GM19239 (cell line): Measurements from ENCODE around the gene C19orf73.
"Not testable (repeated sequence)": the region's sequence is repeated elsewhere in the genome, so short reads cannot be mapped to it uniquely, and the experiment has no call there.

Experiments used
- DNase-seq: peaks from one replicate; pipeline ENCODE4 v3.0.0; 2011; ENCODE audit warnings: low spot score; ENCODE audit not compliant: insufficient read length
- FAIRE-seq: peaks from 2 replicates; lab custom pipeline; 2011; peaks lifted over from hg19 to GRCh38; lab: Jason Lieb, UNC

The C19orf73 gene

DNA sequence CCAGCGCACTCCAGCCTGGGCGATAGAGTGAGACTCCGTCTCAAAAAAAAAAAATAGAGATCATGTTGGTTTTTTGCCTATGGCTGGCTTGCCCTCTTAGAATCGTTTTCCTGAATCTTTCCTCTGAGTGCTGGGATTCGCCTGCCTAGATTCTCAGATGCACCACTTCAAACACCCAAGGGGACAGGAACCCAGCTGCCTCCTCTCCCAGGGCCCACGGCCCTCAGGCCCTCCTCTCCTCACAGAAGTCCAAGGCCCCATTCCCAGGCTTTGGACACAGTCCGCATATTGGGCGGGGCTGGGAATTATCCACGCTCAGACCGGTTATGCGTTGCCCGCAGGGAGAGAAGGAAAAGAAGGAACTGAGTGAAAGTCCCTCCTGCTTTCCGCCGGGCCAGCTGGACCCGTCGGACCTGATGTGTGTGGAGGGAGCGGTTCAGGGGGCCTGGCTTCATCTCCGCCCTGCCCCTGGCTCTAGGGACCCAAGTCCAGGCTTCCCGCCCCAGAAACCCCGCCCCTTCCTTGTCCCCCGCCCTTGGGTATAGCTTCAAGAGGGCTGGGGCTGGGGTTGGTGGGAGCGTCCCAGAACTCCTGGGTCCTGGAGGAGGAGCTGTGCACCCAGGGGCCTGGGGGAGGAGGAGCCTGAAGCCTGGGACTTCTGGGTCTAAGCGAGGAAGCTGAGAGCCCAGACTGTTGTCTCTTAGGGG, 6.2 kb upstream of the C19orf73 start:
- no peak for FAIRE-seq
- DNase-seq, result no peak

DNA sequence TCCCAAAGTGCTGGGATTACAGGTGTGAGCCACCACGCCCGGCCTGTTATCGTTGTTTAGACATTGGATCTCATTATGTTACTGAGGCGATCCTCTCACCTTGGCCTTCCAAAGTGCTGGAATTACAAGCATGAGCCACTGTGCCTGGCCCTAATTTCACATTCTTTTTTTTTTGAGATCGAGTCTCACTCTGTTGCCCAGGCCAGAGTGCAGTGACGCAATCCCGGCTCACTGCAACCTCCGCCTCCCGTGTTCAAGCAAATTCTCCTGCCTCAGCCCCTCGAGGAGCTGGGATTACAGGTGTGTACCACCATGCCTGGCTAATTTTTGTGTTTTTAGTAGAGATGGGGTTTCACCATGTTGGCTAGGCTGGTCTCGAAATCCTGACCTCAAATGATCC, 4.3 kb upstream of the C19orf73 start:
- FAIRE-seq, result not testable (repeated sequence)

DNA sequence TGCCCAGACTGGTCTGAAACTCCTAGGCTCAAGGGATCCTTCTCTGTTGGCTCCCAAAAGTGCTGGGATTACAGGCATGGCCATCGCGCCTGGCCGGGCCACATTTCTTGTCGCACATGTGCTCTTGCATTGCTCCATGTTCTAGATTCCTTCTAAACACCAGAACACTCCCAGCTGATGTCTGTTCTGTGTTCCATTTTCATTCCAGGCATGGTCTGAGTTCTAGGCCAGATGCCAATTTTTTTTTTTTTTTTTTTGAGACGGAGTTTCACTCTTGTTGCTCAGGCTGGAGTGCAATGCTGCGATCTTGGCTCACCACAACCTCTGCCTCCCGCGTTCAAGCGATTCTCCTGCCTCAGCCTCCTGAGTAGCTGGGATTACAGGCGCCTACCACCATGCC, 2.9 kb upstream of the C19orf73 start:
- FAIRE-seq, DNase-seq: not testable (repeated sequence)

More for the DNA sequence above, 4.3 kb upstream of the C19orf73 start:
- DNase-seq, result not testable (repeated sequence)

DNA sequence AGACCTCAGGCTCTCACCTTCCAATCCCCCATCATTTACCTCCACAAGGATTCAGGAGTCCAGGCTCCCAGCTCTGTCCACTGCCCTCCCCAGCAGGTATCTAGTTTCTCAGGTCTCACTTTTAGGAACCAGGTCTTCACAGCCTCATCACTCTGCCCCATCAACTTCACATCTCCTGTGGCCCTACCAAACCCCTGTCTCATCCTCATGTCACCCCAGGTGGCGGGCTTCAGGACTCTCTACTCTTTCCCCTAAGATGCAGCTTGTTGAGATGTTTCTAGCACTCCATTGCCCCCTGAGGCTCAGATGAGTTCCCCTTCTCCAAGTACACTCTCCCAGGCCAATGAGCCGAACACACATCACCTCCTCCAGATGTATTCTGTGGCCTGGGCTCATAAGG, 1.9 kb upstream of the C19orf73 start:
- no peak for DNase-seq

DNA sequence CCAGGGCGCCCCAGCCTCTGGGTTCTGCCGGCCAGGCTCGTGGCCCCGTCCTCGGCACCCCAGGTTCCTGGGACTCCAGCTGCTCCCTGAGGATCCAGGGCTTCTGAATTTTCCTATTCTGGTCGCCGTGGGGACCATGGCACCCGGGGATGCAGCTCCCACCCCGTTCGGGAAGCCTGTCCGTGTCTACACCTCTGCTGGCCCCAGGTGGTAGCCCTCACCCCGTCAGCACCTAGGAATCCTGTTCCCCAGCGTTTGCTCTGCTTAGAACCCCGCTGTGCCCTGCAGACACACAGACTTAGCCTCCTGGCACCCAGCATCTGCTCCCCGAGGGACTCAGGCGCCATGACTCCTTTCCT, 1.4 kb upstream of the C19orf73 start:
- FAIRE-seq (no peak), DNase-seq (no peak)

More for the DNA sequence above, 1.9 kb upstream of the C19orf73 start:
- no peak for FAIRE-seq

DNA sequence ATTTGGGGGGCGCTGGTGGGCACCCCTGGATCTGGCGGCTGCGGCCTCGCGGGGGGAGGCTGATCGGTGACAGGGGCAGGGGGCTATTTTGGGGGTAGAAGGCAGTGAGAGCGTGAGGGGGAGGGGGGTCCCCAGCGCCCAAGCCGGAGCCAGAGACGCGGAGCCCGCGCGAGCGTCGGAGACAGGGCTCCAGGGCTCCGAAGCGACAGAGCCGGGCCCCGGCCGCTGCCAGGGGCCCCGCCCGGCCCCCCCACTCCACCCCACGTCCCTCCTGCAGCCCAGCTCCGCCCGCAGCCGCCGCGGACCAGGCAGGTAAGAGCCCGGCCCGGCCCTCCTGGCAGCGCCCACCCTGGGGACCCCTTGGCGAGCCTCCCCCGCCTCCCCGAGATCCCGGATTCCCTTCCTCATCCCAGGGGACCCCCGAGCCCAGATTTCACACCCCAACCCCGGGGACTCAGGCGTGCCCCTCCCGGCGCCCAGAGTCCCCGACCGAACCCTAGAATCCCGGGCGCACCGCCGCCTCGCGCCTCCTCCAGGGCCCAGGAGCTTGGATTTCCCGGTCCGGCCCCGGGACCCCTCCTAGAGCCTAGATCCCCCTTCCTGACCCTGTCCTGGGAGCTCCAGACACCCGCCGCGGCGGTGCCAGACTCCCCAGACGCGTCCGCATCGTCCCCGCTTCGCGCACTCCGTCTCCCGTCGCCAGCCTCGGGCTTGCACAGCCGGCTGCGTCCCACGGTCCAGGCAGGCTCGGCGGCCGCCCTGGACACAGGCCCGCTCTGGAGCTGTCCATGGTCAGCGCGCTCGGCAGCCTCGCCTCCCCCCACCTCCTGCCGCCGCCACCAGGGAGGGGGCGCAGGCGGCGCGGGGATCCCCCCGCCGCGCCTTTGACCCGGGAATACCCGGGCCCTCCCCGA, 725 bp upstream of the C19orf73 start, which contains the start of gene PPFIA3:
TSS of gene PPFIA3 (plus strand) at position 134 of the 914 bp plus-strand sequence. CDS start 8,330 bp downstream, outside the sequence.
- DNase-seq (no peak), FAIRE-seq (no peak)

DNA sequence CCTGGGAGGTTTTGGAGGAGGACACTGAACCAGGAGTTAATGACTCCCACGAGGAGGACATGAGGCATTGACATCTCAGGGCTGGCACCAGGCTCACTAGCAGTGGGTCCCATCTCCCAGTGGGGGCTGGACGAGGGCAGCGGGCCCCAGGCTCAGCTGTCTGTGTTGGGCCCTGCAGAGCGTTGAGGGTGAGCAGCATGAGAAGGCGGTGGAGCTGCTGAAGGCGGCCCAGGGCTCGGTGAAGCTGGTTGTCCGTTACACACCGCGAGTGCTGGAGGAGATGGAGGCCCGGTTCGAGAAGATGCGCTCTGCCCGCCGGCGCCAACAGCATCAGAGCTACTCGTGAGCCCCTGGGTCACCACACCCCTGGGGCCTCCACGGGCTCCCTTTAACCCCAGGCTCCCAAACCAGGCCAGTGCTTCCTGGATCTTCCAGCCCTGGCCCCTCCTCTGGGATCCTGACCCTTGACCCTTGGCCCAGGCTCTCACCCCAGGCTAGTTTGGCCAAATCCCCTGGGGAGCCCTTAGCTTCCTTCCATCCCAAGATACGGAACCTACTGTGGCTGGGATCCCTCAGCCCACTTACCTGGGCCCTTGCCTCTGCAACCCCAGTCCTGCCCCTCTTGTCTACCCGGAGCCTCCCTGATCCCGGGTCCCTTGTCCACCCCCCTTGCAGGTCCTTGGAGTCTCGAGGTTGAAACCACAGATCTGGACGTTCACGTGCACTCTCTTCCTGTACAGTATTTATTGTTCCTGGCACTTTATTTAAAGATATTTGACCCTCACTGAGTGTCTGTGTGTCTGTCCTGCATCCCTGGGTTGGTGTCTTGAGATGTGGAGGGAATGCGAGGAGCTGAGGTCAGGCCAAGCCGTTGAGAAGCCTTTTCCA, 1.0 kb downstream of the C19orf73 start:
- FAIRE-seq (no peak), DNase-seq (no peak)

DNA sequence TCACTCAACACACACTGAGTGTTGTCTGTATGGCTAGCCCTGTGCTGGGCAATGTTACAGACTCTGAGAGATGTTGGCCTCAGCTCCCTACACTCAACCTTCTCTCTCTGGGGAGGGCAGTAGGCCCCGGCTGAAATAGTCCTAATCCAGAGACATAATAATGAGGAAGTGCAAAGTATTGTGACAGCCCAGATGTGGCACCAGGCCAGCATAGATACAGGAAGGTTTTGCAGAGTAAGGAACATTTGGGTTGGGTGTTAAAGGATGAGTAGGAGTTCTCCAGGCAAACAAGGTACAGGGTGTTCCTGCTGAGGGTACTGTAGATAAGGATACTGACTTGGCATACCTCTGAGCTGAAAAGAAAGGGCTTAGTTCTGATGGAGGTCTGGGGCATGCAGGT, 2.4 kb downstream of the C19orf73 start:
- DNase-seq (no peak), FAIRE-seq (no peak)

DNA sequence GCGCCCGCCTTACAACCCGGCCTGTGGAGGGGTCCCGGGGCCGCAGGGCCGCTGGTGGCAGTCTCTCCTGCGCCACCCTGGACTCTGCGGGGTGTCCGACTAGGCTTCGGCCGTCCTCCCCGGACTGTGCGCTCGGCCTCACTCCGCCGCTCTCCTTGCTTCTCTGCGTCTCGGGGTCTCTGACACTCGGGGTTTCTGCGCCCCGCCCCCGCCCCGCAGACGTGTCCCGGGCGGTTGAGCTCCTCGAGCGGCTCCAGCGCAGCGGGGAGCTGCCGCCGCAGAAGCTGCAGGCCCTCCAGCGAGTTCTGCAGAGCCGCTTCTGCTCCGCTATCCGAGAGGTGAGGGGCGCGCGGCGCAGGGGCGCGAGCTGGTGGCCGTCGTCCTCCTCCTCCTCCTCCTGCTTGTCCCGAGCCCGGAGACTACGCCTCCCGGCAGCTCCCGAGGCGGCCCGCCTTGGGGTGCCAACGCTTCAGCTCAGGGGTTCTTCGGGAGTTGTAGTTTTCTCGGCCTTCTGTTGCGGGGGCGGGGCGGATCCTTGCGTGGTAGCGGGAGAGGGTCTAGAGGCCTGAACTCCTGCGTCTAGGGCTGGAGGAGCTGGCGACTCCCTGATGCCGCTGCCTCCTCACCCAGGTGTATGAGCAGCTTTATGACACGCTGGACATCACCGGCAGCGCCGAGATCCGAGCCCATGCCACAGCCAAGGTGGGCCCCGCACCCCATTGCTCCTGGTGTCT, 4.1 kb downstream of the C19orf73 start:
- DNase-seq (no peak), FAIRE-seq (no peak)

DNA sequence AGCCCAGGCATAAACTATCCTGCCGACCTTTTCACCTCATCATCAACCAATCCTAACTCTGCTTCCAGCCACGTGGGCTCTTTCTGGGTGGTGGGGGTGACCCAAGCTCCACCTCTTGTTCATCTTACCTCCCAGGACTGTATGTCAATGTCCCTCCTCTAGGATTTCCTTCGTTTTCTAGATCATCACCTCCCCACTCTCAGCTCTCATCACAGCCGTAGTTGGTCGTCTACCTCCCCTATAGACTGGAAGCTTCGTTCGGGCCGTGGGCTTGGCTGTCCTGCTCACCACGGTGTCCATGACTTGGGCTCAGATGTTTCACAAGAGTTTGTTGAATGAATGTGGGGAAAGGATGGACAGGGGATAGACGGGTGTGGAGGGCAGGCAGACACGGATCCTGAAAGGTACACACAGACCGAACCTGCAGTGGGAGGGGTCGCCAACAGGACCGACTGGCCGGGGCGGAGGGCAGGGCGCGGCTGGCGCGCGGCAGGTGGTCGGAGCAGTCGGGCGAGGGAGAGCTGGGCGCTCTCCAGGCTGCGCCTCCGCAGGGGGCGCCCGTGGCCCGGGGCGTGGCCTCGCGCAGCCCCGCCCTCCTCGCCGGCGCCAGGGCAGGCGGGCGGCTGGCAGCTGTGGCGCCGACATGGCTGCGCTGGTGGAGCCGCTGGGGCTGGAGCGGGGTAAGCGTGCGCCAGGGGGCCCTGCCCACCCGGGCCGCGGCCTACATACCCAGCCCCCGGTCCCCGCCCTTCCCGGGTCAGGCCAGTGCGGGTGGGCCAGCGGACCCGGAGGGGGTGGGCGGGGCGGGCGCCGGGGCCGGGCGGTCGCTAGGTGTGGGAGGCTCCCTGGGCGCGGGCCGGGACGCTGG, 4.9 kb downstream of the C19orf73 start, which contains the start of gene LIN7B:
TSS of gene LIN7B (plus strand) at position 609 of the 868 bp plus-strand sequence. CDS start at position 644, 35 bp downstream.
- no peak for FAIRE-seq
- DNase-seq, result peak; percentile 95

DNA sequence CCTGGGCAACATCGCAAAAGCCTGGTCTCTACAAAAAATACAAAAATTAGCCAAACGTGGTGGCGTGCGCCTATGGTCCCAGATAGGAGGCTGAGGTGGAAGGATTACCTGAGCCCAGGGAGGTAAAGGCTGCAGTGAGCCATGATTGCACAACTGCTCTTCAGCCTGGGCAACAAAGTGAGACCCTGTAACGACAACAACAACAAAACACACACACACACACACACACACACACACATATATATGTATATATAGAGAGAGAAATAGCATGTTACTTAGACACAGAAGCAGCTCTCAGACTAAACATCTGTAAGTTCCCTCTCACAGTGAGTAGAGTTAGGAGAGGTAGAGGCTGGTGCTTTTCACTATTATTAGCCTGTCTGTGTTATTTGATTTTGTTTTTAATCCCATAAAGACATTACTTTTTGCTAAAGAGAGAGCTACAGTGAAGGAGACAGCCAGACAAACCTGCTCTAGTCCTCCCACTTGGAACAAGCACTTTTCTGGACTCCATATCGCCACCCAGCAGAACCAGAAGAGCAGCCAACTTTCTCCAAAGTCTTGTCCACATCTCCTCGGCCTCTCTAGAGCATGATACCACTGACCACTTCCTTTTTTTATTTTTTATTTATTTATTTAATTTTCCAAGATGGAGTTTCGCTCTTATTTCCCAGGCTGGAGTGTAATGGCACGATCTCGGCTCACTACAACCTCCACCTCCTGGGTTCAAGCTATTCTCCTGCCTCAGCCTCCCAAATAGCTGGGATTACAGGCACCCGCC, 7.5 kb downstream of the C19orf73 start:
- FAIRE-seq, result no peak
- no peak for DNase-seq

DNA sequence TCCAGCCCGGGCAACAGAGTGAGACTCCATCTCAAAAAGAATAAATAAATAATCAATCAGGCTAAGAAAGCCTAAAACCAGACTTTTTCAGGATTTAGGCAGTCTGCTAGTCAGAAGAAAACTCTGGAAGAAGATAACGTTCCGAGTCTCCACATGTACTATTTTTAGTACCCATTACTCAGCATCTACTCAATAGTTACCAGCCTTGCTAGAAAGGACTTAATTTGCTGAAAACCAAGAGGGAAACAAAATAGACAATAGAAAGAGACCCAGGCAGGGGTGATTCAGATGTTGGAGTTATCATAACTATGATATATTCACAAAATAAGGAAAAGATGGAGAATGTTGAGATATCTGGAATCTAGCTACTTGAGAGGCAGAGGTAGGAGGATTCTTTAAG, 8.4 kb downstream of the C19orf73 start:
- no peak for FAIRE-seq
- DNase-seq, result no peak

DNA sequence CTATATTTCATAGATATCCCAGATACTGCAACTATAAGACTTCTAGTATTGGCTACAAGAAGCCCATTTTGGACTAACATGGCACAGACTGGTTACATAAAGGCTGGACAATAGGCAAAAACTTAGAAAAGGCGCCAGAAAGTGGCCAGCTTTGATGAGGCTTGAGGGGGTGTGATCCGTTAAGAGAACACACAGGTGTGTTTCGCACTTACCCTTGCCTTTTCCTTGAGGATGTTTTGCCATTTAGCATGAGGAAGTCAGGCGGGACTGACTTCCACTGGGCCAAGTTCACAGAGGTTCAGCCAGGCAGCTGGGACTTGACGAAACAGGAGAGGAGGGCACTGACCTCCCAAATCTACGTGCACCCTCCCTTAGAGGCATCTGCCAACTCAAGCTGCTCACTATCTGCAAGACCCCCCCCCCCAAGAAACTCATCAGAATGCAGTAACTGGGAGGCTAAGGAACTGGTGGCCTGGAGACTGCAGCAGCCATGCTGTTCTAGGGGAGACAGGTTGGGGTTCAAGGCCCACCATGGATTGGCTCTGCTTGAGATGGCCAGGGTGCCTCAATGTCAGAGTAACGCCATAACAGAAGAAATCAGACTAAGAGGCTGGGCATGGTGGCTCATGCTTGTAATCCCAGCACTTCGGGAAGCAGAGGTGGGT, 9.2 kb downstream of the C19orf73 start:
- FAIRE-seq, result no peak
- no peak for DNase-seq

DNA sequence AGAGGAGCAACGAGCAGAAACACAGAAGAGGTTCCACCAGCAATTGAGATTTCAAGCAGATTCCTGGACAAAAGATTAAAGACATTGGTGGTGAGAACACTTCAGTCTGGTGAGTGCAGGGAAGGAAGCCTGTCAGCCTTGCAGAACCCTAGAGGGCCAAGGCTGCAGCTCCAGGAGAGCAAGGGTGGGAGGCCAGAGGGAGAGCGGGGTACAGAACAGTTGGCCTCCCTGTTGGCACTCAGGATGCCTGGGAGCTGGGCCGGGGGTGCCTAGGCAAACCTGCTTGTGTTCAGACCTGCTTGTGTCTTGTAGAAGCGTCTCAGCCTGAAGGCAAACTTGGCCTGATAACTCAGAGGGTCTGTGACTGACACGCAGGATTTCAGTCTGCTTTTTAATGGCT, 9.9 kb downstream of the C19orf73 start:
- FAIRE-seq (no peak), DNase-seq (no peak)

DNA sequence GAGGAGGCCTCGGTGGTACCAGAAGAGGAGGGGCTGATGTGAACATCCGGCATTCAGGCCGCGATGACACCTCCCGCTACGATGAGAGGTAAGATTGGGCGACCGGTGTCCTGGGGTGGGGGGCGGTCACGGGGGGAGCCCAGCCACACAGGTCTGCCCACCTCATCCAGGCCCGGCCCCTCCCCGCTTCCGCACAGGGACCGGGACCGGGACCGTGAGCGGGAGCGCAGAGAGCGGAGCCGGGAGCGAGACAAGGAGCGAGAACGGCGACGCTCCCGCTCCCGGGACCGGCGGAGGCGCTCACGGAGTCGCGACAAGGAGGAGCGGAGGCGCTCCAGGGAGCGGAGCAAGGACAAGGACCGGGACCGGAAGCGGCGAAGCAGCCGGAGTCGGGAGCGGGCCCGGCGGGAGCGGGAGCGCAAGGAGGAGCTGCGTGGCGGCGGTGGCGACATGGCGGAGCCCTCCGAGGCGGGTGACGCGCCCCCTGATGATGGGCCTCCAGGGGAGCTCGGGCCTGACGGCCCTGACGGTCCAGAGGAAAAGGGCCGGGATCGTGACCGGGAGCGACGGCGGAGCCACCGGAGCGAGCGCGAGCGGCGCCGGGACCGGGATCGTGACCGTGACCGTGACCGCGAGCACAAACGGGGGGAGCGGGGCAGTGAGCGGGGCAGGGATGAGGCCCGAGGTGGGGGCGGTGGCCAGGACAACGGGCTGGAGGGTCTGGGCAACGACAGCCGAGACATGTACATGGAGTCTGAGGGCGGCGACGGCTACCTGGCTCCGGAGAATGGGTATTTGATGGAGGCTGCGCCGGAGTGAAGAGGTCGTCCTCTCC, 11.1 kb downstream of the C19orf73 start:
- no peak for DNase-seq
- FAIRE-seq, result no peak

DNA sequence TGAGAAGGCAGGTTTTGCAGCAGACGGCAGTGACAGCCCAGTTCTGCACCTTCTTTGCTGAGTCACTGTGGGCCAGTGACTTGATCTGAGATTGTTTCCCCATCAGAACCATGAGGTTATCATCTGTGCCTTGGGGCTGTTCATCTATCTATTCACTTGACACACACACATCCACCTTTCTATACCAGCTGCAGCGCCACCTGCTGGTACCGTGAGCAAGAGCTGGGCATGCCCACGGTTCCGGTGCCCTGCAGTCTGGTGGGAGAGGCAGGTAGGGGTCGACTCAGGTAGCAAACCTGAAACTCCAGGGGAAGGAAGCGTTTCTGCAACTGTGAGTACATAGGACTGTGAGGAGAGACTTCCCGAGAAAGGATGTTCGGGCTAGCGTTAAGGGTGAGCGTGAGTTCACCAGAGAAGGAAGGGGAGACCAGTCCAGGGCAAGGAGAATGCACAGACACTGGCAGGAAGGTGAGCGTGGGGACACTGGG, 12.3 kb downstream of the C19orf73 start:
- peak; percentile 63 for DNase-seq

More for the DNA sequence above, 12.3 kb downstream of the C19orf73 start:
- peak; percentile 26 for FAIRE-seq
